ENCODE results near the gene EVL. TPM values are rescaled to one million over a fixed set of nuclear protein-coding genes. Genes with fewer than 3 reads are reported as not detected.
A peak's percentile ranks its signal among the peaks of the same experiment; 100 is the strongest.

The EVL gene
- total and polyA plus RNA-seq, 3 donors from 2014 or later = 87.4 to 96.8 (median 91.7) TPM

DNA sequence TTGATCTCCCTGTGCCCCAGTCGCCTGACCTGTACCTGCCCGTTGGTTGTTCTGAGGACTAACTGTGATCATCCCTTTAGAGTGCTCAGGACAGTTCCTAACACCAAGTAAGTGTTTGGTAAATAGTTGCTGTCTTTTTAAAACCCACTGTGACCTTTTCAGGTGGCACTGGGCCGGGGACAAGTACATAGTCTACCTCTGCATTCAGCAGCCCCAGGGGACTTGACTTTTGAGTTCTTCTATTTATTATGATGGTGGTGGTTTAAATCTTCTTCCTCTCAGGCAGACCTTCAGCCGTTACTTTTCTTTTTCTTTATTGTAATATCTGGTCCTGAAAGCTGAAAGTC, 38.8 kb downstream of the EVL start:
- Histone ChIP-seq H3K4me3 (no peak overlapping the region), H3K36me3 (ENCODE audit: low read depth, missing control alignments) (no peaks in the 10 kb centered on the region), H3K27me3 (no peaks in the 10 kb centered on the region), H3K27ac (peak overlapping the region in 1 of 2 donors; percentile 28), H3K4me1 (peaks cover 33% of the 10 kb centered on the region), H3K9me3 (no peaks in the 10 kb centered on the region)
- intact Hi-C loops (cut with DNase I; ENCODE audit: low total_unique reads) = no loop called here
- DNase-seq = no peak
- 60 to 72% methylated on average over 4 of the region's 4 CpGs for WGBS, 2 donors
- TF ChIP-seq, protein P1, sequence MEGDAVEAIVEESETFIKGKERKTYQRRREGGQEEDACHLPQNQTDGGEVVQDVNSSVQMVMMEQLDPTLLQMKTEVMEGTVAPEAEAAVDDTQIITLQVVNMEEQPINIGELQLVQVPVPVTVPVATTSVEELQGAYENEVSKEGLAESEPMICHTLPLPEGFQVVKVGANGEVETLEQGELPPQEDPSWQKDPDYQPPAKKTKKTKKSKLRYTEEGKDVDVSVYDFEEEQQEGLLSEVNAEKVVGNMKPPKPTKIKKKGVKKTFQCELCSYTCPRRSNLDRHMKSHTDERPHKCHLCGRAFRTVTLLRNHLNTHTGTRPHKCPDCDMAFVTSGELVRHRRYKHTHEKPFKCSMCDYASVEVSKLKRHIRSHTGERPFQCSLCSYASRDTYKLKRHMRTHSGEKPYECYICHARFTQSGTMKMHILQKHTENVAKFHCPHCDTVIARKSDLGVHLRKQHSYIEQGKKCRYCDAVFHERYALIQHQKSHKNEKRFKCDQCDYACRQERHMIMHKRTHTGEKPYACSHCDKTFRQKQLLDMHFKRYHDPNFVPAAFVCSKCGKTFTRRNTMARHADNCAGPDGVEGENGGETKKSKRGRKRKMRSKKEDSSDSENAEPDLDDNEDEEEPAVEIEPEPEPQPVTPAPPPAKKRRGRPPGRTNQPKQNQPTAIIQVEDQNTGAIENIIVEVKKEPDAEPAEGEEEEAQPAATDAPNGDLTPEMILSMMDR (IDR thresholded peaks at IDR 0.05) = no peak
- no peak for TF ChIP-seq POLR2A (IDR thresholded peaks at IDR 0.05)

DNA sequence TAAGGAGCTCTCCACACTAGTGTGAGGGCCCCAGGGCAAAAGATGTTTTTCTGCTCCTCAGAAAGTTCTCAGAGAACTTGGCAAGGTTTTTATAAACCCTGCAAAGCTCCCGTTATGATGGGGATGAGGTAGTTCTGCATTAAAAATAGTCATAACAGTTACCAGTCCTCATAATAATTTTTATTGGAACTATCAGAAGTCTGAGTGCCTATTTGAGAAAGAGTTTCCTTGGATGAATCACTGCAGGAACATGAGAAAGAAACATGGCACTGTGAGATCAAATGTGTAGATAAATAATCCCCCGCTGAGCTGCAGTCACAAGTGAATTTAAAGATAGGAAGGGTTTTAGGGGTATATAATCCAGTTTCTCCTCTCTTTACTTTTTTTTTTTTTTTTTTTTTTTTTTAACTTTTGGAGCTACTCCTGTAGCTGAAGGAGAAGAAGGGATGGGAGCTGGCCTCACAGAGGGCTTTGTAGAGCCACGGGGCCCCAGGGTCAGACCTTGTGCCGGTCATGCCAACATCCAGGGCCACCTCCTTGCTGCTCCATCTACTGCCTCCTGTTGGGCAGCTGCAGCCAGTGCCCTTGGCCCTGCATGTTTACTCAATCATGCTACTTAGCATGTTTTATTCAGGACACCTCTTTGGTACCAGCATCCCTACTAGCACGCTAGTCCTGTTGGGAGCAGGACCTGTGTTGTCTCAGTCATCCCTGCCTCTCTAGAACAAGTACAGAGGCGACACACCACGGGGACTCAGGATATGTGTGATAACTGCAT, 39.5 kb downstream of the EVL start:
- peaks cover 33% of the 10 kb centered on the region for H3K4me1 ChIP-seq
- DNase-seq = no peak

DNA sequence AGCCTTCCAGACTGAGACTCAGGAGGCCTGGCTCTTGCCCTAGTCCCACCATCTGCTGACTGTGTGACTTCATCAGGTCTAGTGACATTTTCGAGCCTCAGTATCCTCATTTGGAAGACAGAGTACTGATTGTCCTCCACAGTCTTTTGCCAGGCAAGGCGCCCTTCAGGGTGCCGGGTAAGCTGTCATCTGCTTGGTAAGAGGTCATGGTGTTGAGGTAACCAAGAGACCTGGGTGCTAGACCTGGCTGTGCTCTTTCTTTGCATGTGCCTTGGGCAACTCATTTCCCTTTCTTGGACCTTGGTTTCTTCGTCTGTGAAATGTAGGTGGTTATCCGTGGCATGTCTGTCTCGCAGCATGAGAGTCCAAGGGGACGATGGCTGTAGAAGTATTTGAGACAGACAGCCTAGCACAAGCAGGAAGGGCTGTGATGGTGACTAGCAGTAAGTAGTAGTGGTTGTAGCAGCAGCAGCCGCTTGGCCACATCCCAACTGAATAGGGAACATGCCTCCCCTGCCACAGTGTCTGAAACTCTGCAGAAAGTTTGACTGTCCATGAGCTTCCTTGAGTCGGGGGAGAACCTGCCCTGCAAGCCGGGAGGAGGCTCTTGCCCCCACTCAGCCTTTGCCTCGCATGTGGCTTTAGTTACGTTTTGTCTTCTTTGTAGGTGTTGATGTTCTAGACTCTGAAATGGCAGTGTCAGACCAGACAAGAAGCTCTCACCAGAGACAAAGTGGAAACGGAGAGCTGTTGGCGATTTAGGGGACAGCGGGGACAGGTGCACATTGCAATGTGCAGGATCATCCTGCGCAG, 40.3 kb downstream of the EVL start:
- DNase-seq = no peak
- intact Hi-C loops (cut with DNase I; ENCODE audit: low total_unique reads) = no loop called here
- H3K4me3 ChIP-seq = no peak overlapping the region
- no peaks in the 10 kb centered on the region for H3K27me3 ChIP-seq
- H3K36me3 ChIP-seq (ENCODE audit: low read depth, missing control alignments) = no peaks in the 10 kb centered on the region
- no peak overlapping the region for H3K27ac ChIP-seq
- no peak for TF ChIP-seq POLR2A (IDR thresholded peaks at IDR 0.05)
- TF ChIP-seq, protein P1 (IDR thresholded peaks at IDR 0.05) = no peak
- H3K9me3 ChIP-seq = no peaks in the 10 kb centered on the region
- peaks cover 33% of the 10 kb centered on the region for H3K4me1 ChIP-seq
- WGBS, 2 donors = 90% methylated on average over 15 to 16 of the region's 16 CpGs

More for the DNA sequence above, 39.5 kb downstream of the EVL start:
- intact Hi-C loops (cut with DNase I; ENCODE audit: low total_unique reads) = no loop called here
- H3K9me3 ChIP-seq = no peaks in the 10 kb centered on the region
- WGBS, 2 donors = 85 to 87% methylated on average over 7 of the region's 7 CpGs
- H3K27ac ChIP-seq = peak overlapping the region in 1 of 2 donors; percentile 28
- H3K36me3 ChIP-seq (ENCODE audit: low read depth, missing control alignments) = no peaks in the 10 kb centered on the region
- H3K4me3 ChIP-seq = no peak overlapping the region
- no peak for TF ChIP-seq POLR2A (IDR thresholded peaks at IDR 0.05)
- TF ChIP-seq, protein P1 (IDR thresholded peaks at IDR 0.05) = no peak
- no peaks in the 10 kb centered on the region for H3K27me3 ChIP-seq

DNA sequence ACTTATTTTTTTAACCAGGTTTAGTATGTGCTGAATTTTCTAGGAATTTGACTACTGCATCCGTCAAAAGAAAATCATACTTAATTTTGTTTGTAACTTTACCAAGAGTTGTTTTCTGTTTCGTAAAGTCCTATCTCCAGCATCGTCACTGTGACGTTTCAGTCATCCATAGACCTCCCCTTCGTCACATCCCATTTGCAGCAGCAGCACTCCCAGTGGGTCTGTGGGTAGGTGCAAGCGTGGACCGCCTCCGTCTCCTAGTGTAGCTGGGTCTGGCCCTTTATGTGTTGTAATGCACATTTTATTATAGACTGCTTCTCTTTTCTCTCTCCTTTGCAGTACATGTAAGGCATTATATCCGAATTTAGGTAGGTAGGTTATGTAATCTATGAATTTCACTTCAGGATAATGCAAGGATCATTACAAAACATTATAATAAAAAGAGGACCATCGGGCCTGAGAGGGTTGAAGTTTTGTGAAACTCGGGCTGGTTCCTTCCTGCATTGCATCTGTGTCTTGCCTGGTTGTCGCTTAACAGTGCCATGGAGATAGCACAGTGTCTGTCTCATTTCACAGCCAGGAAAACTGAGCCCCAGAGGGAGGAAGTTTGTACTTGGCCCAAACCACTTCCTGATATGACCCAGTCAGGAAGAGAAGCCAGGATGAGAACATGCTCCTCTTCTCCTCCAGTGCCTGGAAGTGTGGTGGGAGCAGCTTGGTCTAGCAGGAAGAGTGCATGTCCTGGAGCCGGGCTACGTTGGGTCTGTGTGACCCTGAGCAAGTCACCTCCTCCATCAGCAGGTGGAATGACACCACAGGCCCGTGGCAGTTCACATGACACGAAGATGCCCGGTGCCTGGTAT, 41.3 kb downstream of the EVL start:
- DNase-seq = no peak
- intact Hi-C loops (cut with DNase I; ENCODE audit: low total_unique reads) = no loop called here
- H3K27ac ChIP-seq = no peak overlapping the region

More for the DNA sequence above, 41.3 kb downstream of the EVL start:
- WGBS, 2 donors = 86 to 94% methylated on average over 17 of the region's 17 CpGs
- H3K4me1 ChIP-seq = peaks cover 33% of the 10 kb centered on the region
- no peaks in the 10 kb centered on the region for H3K27me3 ChIP-seq
- H3K36me3 ChIP-seq (ENCODE audit: low read depth, missing control alignments) = no peaks in the 10 kb centered on the region
- H3K4me3 ChIP-seq = no peak overlapping the region
- no peaks in the 10 kb centered on the region for H3K9me3 ChIP-seq
- TF ChIP-seq POLR2A (IDR thresholded peaks at IDR 0.05) = no peak
- TF ChIP-seq, protein P1 (IDR thresholded peaks at IDR 0.05) = no peak

Measured in testis (tissue), 3 donors.